Nephron (organoid): Measurements from ENCODE around the gene ADCY7.

Source experiments
- H3K27ac Mint-ChIP-seq, 3 experiments: 2 replicates each; pipeline ENCODE4 v1.8.0; 2020; ENCODE audit warnings: mixed read lengths in 3 of 3, mild to moderate bottlenecking in 2 of 3, moderate library complexity in 1 of 3
- H3K27me3 Mint-ChIP-seq: 2 replicates; pipeline ENCODE4 v1.8.0; 2021; ENCODE audit warnings: low read depth, mild to moderate bottlenecking, moderate library complexity, mixed read lengths
- H3K36me3 Mint-ChIP-seq: 2 replicates; pipeline ENCODE4 v1.8.0; 2020; ENCODE audit warnings: low read depth, mixed read lengths
- H3K4me1 Mint-ChIP-seq: 2 replicates; pipeline ENCODE4 v1.8.0; 2020; ENCODE audit warnings: mixed read lengths
- H3K4me3 Mint-ChIP-seq, 3 experiments: 2 replicates each; pipeline ENCODE4 v1.8.0; 2020; ENCODE audit warnings: mild to moderate bottlenecking in 3 of 3, mixed read lengths in 3 of 3, moderate library complexity in 2 of 3
- H3K9me3 Mint-ChIP-seq: 2 replicates; pipeline ENCODE4 v1.8.0; 2020; ENCODE audit warnings: mixed read lengths
- TF ChIP-seq, protein P1 (sequence below), 3 experiments: fragments of 200-600 bp; sonication (generic); IDR thresholded peaks; one replicate each; pipeline ENCODE4 v1.5.0; 2021; ENCODE audit warnings: antibody characterized with exemption in 3 of 3; ENCODE audit not compliant: unreplicated experiment in 3 of 3

ADCY7 gene

DNA sequence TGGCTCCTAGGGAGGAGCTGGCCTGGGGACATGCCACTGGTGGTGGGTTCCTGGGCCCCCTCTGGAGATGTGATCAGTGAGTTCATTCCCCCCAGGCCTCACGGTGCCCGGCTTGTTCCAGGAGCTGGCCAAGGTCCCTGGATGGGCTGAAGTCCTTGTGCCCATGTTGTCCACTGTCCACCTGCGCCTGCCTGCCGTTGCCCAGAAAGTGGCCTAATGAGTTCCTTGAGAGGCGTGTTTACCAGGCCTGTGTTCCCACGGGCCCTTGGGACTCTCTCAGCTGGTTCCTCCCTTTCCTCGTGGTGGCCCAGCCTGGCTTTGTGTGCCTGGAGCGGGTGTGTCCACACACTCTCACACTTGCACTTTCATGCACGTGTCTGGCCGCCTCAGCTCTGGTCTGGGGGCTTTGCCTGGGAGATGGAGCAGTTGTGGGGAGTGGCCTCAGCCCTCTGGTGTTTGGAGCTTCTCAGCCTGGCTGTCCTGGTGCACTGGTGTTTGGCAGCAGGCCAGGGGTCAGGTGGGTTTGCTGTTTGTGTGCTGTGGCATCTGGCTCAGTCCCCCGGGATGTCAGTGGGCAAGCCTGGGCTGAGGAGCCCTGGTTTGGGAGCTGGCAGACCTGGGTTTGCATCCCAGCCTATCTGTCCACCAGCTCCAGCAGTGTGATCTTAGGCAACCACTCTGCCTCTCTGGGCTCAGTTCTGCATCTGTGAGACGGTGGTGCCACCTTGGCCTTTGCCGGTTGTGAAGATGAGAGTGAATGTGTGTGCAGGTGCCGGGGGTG is 18.0 kb downstream of the ADCY7 start:
- H3K4me3 Mint-ChIP-seq = no peak overlapping the region
- H3K27me3 Mint-ChIP-seq = peaks cover 3% of the 10 kb centered on the region
- no peaks in the 10 kb centered on the region for H3K9me3 Mint-ChIP-seq
- TF ChIP-seq, protein P1, sequence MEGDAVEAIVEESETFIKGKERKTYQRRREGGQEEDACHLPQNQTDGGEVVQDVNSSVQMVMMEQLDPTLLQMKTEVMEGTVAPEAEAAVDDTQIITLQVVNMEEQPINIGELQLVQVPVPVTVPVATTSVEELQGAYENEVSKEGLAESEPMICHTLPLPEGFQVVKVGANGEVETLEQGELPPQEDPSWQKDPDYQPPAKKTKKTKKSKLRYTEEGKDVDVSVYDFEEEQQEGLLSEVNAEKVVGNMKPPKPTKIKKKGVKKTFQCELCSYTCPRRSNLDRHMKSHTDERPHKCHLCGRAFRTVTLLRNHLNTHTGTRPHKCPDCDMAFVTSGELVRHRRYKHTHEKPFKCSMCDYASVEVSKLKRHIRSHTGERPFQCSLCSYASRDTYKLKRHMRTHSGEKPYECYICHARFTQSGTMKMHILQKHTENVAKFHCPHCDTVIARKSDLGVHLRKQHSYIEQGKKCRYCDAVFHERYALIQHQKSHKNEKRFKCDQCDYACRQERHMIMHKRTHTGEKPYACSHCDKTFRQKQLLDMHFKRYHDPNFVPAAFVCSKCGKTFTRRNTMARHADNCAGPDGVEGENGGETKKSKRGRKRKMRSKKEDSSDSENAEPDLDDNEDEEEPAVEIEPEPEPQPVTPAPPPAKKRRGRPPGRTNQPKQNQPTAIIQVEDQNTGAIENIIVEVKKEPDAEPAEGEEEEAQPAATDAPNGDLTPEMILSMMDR (IDR thresholded peaks at IDR 0.05; ENCODE audit: unreplicated experiment in 3 of 3) = no peak
- no peak overlapping the region for H3K27ac Mint-ChIP-seq
- H3K36me3 Mint-ChIP-seq = no peaks in the 10 kb centered on the region
- no peaks in the 10 kb centered on the region for H3K4me1 Mint-ChIP-seq

DNA sequence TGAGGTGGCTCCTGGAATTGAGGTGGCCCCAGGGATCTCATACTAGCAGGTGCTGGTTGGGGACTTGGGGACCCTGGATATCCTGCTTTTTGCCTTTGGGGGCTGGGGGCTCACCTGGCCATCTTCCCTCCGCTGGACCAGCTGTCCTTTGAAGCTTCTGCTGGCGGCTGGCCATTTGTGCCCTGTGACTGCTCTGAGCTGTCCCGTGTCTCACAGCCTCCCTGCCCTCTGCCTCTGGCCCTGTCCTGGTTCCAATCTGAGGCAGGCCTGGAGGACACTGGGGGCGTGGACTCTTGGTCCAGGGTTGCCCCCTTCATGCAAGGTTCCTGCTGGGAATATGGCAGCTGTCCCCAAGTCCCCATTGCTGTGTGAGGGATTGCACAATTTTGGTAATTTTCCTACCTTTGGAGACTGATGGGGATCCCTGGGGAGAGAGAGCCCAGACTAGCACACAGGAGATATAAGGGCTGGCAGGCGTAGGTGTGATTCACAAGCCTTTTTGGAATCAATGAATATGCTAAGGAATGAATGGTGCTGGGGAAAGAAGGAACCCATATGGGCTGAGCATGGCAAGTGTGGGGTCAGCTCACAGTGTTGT is 19.2 kb downstream of the ADCY7 start:
- H3K27me3 Mint-ChIP-seq = peaks cover 3% of the 10 kb centered on the region

DNA sequence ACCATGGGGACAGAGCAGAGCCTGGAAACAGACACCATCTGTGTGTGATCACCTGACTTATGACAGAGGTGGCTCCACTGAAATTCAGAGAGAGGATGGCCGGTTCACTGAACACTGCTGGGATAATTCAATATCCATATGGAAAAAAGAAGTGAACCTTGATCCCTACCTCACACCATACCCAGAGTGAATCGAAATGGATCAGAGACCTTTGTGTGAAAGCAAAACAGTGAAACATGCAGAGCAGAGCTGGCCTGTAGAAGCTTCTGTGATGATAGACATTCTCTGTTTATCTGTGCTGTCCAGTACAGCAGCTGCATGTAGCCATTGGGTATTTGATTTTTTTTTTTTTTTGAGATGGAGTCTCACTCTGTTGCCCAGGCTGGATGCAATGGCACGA is 20.3 kb downstream of the ADCY7 start:
- Mint-ChIP-seq H3K9me3 (no peaks in the 10 kb centered on the region), H3K27me3 (peaks cover 6% of the 10 kb centered on the region), H3K4me1 (no peaks in the 10 kb centered on the region), H3K4me3 (no peak overlapping the region), H3K27ac (no peak overlapping the region), H3K36me3 (no peaks in the 10 kb centered on the region)
- TF ChIP-seq, protein P1 (IDR thresholded peaks at IDR 0.05; ENCODE audit: unreplicated experiment in 3 of 3) = no peak

More for the DNA sequence above, 19.2 kb downstream of the ADCY7 start:
- Mint-ChIP-seq H3K36me3 (no peaks in the 10 kb centered on the region), H3K9me3 (no peaks in the 10 kb centered on the region), H3K4me1 (no peaks in the 10 kb centered on the region), H3K4me3 (no peak overlapping the region), H3K27ac (no peak overlapping the region)
- TF ChIP-seq, protein P1 (IDR thresholded peaks at IDR 0.05; ENCODE audit: unreplicated experiment in 3 of 3) = no peak

DNA sequence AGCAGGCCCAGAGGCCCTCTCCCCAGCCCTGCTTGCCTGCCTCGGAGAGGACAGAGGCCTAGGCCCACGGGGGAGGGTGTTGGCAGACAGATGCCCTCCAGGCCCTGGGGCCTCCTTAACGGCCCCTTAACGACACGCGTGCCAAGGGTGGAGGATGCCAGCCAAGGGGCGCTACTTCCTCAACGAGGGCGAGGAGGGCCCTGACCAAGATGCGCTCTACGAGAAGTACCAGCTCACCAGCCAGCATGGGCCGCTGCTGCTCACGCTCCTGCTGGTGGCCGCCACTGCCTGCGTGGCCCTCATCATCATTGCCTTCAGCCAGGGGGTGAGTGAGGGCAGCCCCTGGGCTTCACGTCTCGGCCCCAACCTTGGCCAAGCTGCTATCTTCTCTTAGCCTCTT is 21.7 kb downstream of the ADCY7 start:
- H3K27ac Mint-ChIP-seq = no peak overlapping the region
- H3K4me3 Mint-ChIP-seq = no peak overlapping the region
- no peaks in the 10 kb centered on the region for H3K9me3 Mint-ChIP-seq

GRCh38 chr16:50288920-50289319 is 22.6 kb downstream of the ADCY7 start:
- H3K4me1 Mint-ChIP-seq = no peaks in the 10 kb centered on the region
- H3K27ac Mint-ChIP-seq = no peak overlapping the region
- TF ChIP-seq, protein P1 (IDR thresholded peaks at IDR 0.05; ENCODE audit: unreplicated experiment in 3 of 3) = no peak
- H3K27me3 Mint-ChIP-seq = peaks cover 4% of the 10 kb centered on the region
- no peaks in the 10 kb centered on the region for H3K36me3 Mint-ChIP-seq
- no peak overlapping the region for H3K4me3 Mint-ChIP-seq
- no peaks in the 10 kb centered on the region for H3K9me3 Mint-ChIP-seq

More for the DNA sequence above, 21.7 kb downstream of the ADCY7 start:
- H3K4me1 Mint-ChIP-seq = no peaks in the 10 kb centered on the region
- H3K27me3 Mint-ChIP-seq = peaks cover 8% of the 10 kb centered on the region
- no peaks in the 10 kb centered on the region for H3K36me3 Mint-ChIP-seq
- TF ChIP-seq, protein P1 (IDR thresholded peaks at IDR 0.05; ENCODE audit: unreplicated experiment in 3 of 3) = no peak
